NOMO-1 treated with dmso at 0.1 percent for 144 hours (cell line): Measurements from ENCODE around the gene PNPLA3.
"Not testable (repeated sequence)": the region's sequence is repeated elsewhere in the genome, so short reads cannot be mapped to it uniquely, and the experiment has no call there.

Experiments
- DNase-seq: peaks from one replicate; lab custom pipeline; 2025; ENCODE audit not compliant: unreplicated experiment; lab: John Stamatoyannopoulos, UW

The PNPLA3 gene

DNA sequence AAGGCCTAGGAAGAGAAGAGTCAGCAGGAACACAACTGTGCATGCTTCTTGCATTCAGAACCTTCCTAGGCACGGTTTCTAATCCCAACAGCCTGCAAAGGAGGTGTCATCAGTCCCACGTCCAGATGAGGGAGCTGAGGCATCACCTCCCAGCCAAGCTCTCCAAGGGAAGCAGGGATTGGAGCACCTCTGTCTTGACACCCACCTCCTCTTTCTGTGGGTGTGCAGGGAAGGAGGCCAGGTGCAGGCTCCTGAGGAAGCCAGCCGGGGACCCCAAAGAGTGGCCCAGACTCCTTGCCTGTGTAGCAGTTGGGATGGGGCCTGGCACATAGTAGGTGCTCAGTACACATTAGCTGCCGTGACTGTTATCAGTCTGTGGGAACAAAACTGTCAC lies 33.7 kb upstream of the PNPLA3 start:
- no peak for DNase-seq

DNA sequence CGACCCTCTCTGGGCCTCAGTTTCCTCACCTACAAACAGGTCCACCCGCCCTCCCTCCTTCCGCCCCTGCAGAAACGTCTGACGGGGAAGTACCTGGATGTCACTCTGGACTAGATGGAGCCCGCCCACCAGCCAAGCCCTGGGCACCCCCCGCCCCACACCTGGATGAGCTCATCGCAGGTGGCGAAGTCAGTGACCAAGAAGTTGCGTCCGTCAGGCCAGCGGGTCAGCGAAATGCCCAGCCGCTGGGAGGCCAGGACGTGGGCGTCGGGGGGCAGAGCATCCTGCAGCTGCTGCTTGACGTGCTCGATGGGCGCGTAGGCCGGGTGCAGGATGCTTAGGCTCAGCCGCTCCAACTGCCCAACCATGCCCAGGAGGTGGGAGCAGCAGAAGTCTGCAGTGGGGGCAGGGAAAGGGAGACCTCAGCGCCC lies 32.7 kb upstream of the PNPLA3 start:
- no peak for DNase-seq

DNA sequence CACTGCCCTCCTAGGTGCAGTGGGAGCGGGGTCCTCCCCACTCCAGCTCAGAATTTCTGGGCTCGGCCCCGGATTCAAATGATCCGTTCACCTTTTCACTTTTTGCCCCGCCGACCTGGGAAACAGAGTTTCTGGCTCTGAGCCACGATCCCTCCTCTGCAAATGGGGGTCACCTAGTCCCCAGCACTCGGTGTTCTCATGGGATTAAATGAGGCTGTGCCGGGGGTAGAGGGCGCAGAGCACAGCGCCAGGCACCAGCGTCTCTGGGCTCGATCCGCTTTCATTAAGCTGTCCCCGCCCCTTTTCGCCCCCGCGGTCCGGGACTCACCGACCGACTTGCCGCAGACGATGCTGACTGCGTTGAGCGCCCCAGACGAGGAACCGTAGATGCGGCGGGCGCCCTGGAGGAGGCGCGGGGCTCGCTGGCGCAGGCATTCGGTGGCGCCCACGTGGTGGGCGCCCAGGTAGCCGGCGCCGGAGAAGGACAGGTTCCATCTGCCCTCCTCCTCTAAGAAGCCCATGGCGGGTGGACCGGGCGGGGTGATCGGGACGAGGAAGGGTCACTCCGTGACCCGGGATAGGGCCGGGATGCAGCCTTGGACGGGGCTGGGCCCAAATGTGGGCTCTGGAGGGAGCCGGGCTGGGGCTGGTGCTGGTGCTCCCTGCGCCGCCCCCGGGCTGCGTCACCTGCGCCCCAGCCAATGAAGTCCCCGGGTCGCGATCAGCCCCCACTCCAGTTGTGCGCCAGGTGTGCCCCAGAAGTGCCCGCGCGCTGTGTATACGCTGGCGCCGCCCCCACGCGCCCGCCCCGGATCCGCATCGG lies 32.0 kb upstream of the PNPLA3 start, which contains the start of gene PNPLA5:
Gene PNPLA5, minus strand, starts transcription at position 654 of the 823 bp plus-strand sequence. Its CDS starts 133 bp downstream, at position 521.
- no peak for DNase-seq

DNA sequence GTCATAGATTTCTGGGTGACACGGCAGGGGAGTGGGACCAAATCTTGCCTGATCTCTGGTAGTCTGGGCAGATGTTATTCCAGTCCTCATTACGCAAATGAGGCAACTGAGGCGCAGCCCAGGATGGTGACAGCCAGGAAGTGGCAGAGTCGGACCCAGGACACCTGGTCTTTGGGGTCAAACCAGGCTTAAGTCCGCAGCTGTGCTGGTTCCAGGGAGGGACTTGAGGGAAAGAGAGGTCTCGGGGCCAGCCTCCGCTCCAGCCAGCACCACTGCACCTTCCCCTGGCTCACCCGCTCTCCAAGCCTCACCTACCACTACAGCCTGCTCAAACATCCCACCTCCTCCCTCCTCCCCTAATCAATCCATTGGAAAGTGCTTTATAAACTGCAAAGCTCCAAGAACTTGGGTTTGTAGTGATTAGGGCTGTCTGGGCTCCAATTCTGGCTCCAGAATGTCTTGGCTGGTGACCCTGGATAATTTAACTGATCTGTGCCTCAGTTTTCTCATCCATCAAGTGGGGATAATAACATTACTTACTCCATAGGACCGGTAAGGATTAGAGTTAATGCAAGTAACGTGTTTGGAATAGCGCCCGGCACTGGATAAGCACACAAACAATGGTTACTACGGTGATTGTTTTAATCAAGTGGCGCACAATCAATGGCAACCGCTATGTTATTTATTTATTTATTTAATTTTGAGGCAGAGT lies 31.3 kb upstream of the PNPLA3 start:
- no peak for DNase-seq

DNA sequence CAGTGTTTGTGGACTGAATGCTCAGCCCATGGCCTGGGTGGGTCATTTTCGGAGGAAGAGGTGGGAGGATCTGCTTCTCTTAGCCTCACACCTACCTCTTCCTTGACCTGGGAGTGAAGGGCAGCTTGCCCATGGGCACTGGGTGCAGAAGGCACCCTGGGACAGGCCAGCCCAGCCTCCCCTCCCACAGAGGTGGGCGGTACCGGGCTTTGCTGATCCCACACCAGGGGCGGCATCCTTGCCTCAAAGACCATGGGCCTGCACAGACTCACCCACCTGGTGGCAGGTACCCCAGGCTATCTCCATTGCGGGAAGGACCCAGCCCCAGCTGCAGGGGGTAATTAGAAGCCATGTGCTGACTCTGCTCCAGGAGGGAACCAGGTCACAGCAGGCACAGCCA lies 30.3 kb upstream of the PNPLA3 start:
- DNase-seq = no peak

DNA sequence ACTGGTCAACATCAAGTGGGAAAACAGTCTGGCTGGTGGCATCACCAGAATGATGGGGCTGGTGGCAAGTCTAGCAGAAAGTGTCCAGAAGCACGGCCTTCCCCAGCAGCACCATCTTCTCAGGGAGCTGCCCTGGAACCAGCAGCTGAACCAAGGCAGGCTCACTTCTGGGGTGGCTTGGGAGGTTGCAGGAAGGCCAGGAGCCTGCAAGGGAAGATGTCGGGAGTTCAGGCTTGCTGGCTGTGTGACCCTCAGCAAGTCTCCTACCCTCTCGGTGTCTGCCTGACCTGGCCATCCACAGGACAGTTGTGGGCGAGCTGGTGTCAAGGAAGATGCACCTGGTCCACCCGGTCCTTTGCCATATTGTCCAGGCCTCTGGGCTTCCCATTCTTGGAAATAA lies 29.5 kb upstream of the PNPLA3 start:
- DNase-seq = no peak

DNA sequence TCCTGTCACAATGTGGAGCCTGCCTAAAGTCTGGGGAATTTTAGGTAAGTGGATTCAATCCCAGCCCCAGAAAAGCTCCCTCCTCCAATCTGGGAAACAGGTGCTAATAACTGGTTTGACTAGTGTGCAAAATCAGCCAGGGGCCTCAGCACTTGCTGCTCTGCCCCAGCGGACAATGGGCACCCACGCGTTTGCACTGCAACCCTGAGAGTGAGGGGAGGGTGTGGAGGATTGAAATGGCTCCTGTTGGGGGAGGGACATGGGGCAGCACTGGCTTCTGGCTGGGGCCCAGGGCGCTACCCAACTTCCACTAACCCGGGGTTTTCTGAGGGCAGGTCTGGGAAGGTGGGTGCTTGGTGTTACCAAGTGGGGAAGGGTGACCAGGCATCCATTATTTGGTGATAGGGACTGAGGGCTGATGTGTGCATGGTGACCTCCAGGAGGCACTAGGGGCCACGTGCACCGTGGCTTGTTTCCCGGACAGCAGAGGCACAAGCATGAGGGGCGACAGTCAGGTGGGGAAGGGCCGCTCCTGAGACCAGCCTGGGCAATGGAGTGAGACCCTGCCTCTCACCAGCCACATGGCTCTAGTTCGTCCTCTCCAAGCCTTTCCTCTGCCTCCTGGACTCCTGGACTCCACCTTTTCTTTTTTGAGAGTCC lies 27.5 kb upstream of the PNPLA3 start:
- no peak for DNase-seq

DNA sequence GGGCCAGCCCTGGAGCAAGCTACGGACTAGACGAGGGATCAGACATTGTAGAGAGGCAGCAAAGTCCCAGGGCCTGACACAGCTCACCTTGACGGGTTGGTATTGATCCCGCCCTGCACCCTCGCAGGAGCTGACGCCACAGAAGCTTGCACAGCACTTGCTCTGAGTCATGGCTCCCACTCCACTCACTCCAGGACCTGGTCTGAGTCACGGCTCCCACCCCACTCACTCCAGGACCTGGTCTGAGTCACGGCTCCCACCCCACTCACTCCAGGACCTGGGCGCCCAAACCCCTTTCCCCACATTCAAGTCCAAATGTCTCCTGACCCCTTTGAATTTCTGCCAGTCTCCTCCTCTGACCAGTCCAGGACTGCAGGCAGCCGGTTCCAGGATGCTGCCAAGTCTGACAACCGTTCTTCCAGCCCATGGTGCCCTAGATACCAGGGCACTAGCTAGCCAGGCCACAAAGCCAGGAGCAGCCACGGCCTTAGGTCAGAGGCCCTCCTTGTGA lies 25.8 kb upstream of the PNPLA3 start:
- no peak for DNase-seq

DNA sequence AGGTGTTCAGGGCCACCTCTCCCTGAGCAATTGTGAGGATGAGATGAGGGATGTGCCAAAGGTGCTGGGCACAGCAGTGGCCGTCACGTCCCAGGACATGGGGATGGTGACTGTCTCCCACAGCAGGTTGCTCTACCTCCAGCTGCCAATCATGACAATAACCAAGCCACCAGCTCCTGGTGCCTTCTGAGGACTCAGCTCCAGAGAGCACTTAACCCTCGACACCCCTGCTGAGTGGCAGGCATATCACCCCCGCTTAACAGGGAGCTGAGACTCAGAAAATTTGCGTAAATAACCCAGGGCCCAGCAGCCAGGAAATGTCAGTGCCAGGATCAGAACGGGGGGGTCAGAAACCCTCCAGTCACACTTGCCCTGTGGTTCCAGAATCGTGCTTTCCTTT lies 23.4 kb upstream of the PNPLA3 start:
- DNase-seq = no peak

DNA sequence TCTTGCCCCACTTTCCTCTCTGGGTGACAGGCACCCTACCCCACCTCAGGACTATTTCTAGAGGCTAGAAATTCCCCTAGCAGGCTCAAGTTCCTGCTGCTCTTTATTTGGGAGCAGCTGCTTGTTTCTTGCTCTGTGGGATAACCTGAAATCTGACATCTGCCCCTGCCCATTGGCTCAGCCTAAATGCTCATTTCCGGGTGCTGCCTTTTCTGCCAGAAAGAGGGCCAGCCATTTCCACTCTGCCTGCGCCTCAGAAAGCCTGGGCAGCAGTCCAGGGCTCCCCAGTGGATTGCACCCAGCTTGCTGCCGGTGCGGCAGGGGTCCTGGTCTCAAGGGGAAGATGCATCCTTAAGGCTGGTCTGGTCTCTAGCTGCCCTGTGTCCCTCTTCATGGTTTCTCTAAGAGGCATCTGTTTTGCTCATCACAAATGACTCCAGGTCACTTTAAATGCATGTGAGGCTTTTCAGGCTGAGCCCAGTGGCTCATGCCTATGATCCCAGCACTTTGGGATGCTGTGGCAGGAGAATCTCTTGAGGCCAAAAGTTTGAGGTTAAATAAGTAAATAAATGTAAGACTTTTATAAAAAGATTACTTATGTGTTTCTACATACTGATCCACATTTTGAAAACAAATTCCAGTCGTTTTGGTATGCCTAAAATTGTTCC lies 21.5 kb upstream of the PNPLA3 start:
- DNase-seq = no peak

DNA sequence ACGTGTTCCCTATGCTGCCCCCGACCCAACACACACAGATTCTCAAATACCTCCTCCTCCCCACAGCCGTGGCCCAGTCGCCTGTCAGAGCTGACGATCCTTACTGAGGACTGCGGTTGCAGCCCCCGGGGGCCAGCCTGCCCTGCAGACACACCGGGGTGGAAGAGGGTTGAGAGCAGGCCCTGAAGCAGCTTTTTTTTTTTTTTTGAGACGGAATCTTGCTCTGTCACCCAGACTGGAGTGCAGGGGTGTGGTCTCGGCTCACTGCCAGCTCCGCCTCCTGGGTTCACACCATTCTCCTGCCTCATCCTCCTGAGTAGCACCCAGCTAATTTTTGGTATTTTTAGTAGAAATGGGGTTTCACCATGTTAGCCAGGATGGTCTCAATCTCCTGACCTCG lies 20.6 kb upstream of the PNPLA3 start:
- DNase-seq = not testable (repeated sequence)

DNA sequence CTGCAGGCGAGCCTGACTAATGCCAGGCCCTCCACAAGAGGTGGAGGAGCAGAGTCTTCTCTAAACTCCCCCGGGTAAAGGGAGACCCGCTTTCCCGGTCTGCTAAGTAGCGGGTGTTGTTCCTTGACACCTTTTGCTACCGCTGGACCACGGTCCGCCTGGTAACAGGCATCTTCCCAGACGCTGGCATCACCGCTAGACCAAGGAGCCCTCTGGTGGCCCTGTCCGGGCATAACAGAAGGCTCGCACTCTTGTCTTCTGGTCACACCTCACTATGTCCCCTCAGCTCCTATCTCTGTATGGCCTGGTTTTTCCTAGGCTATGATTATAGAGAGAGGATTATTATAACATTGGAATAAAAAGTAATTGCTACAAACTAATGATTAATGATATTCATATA lies 19.2 kb upstream of the PNPLA3 start:
- DNase-seq = not testable (repeated sequence)

DNA sequence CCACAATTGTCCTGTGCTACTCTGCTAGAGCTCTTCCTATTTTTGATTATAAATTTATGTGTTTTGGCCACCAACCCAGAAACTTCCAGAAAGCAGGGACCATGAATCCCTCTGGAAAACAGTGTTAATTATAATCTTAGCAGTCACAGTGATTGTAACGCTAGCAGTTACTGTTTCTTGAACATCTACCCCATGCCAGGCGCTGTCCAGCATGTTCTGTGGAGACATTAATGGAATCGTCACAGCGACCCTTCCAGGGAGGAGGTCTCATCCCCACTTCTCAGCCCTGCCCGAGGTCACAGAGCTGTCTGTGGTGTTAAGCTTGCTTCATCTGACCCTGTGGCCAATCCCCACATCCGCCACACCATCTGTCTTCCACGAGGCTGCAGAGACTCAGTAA lies 17.9 kb upstream of the PNPLA3 start:
- no peak for DNase-seq

DNA sequence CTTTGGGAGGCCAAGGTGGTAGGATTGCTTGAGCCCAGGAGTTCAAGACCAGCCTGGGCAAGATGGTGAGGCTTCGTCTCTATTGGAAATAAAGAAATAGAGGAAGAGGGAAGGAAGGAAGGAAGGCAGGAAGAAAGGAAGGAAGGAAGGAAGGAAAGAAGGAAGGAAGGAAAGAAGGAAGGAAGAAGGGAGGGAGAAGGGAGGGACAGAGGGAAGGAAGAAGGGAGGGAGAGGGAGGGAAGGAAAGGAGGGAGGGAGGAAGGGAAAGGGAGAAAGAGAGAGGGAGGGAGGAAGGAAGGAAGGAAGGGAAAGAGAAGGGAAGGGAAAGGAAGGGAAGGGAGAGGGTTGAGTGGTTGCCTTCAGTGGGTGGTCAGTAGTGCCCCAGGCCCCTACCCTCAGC lies 13.9 kb upstream of the PNPLA3 start:
- DNase-seq = no peak

DNA sequence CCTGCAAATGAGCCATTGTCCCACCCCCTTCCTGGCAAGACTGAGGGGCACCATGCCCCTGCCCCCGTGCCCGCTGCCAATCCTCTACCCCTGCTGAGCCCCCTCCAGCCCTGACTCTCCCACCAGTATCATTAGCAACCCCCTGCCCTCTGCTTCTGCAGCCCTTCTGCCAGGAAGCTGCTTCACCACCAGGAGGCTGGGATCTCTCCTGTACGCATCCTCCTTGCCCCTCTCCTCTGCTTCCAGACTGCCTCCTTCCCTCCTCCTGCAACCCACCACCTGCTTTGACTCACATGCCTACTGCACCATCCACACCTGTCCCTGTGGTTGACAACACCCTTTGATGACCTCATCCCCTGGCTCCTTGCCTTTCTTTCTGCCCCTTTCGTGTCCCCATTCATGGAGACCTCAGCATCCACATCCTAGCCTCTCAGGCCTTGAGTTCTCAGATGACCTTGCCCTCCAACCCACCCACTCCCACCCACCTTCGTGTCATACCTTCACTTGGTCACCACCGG lies 13.4 kb upstream of the PNPLA3 start:
- no peak for DNase-seq

DNA sequence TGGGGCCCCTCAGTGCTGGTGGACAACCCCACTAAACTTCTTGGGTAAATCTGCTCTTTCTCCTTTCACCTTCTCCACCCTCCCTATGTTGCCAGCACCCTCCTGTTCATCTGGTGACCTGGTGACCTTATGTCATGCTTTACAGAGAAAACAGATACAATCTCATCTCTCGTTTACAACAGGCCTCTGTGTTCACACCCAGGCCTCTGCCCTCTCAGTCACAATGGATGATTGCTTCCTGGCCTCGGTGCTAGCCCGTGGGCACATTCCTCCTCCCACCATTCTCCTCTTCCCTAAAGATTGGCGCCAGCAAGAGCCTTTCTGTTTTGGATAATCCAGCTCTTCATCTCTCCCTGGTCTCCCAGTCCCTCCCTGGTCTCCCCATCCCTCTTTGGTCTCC lies 12.3 kb upstream of the PNPLA3 start:
- no peak for DNase-seq

DNA sequence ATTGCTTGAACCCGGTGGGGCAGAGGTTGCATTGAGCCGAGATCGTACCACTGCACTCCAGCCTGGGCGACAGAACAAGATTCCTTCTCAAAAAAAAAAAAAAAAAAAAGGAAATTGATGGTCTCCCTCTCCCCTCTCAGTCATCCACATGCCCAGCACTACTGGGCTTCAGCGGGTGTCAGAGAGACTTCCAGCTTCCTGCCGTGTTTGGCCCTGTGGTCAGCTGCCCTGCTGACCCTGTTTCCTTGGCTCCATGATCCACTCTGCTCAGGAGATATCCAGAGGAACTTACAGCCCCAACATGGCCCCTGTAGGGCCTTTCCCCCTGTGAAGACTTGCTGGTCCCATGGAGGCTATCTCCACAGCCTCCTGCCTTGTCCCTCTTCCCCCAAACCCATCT lies 6.1 kb upstream of the PNPLA3 start:
- no peak for DNase-seq

DNA sequence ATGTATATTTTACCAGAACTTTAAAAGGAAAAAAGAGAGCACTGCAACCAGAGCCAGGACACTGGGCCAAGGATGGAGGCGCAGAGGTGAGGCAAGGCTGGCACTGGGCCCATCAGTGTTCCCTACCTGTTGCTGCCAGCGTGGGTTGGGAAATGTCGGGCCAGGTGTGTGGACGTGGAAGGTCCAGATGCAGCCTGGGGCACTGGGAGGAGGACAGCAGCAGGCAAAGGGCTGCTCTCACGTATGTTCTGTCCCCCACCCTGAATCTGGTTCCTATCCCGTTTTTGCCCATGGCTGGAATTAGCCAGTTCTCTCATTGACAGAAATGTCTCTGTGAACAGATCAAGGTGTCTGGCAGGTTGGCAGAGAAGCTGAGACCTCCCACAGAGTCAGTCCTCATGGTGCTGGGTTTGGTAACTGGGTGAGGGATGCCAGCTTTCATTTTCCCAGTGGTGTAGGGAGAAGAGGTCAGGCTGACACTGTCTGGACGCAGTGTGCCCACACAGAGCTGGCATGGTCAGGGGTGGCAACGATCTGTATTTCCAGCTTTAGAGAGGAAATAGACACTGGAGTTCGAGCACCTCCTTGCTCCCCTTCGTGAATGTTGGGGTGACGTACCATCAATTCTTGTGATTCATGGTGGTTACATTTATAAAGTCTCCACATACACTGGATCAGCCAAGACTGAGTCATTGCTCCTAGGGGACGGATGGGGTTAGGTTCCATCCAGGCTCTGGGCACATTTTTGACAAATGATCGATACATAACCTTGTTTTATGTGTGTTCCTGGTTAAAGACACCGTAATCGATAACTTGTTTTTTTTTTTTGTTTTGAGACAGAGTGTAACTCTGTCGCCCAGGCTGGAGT lies 4.3 kb upstream of the PNPLA3 start:
- DNase-seq = no peak

DNA sequence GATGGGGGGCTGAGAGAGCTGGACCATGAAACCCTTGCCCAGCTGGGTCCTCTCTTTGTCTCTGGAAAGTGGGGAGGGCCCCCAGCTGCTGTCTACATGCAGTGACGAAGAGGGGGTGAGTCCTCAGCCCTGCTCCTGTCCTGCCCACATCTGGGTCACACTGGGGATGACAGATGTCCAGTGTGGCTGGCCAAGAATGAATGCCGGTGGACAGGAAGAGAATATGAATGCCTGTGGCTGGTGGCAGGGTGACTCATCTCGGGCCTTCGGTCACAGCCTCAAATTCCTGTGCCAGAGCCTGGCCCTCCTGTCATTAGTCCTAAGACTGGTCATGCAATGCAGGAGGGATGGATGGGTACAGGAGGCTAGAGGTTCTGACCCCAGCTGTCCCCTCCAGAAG lies 2.2 kb upstream of the PNPLA3 start:
- DNase-seq = no peak

DNA sequence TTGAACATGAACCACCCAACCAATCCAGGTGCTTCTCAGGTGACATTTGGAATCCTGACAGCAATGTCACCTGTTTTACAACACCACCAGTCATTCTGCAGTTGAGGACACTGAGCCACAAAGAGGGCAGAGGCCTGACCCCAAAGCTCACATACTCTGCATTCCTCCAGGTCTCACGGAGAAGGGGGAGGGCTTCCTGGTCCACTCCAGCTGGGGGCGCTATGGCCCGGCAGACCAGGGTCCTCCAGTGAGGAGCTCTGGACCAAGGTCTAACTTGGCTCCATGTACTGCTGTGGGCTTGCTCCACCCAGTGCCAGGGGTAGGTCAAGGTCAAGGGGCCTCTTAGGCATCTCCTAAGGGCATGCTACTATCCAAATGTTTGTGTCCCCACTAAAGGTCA lies 1.5 kb upstream of the PNPLA3 start:
- DNase-seq = no peak
